Adrenal gland (tissue), 12 donors: ENCODE results near the gene STARD5. TPM values are rescaled to one million over a fixed set of nuclear protein-coding genes. Genes with fewer than 3 reads are reported as not detected.

ENCODE experiments used
- DNase-seq, 7 donors: peaks; one replicate each; pipeline ENCODE4 v3.0.0-alpha.2; 2019 to 2020
- H3K27ac ChIP-seq, 5 donors: fragments of 200-600 bp; sonication (generic) in 4 of 5; 1 replicate in 3 of 5; 2 replicates in 2 of 5; pipeline versions ENCODE4 v1.5.1 to v1.8.0; 2016 to 2020; ENCODE audit warnings: mild to moderate bottlenecking in 1 of 5
- H3K27me3 ChIP-seq: fragments of 200-600 bp; 2 replicates; pipeline ENCODE4 v1.8.0; 2021
- H3K36me3 ChIP-seq, 2 donors: fragments of 200-600 bp; replicated peaks in 1 of 2; 1 replicate in 1 of 2; 2 replicates in 1 of 2; pipeline versions ENCODE4 v1.5.1 to v1.8.0; 2018 to 2022
- H3K4me1 ChIP-seq, 2 donors: fragments of 200-600 bp; replicated peaks in 1 of 2; 1 replicate in 1 of 2; 2 replicates in 1 of 2; pipeline versions ENCODE4 v1.5.1 to v1.8.0; 2018 to 2021
- H3K4me3 ChIP-seq, 4 donors: fragments of 200-600 bp; sonication (generic) in 3 of 4; one replicate each; pipeline ENCODE4 v1.5.1; 2016 to 2018
- H3K9me3 ChIP-seq, 3 donors: fragments of 200-600 bp; sonication (generic) in 1 of 3; replicated peaks in 1 of 3; 1 replicate in 2 of 3; 2 replicates in 1 of 3; pipeline versions ENCODE4 v1.5.1 to v1.8.0; 2016 to 2021
- CTCF ChIP-seq, 6 experiments: fragments of 450-650 bp in 4 of 6; fragments of 200-600 bp in 2 of 6; sonication (generic) in 1 of 6; IDR thresholded peaks; 1 replicate in 5 of 6; 2 replicates in 1 of 6; pipeline versions ENCODE4 v1.5.1 to v1.8.0; 2016 to 2021; ENCODE audit warnings: antibody characterized with exemption in 6 of 6, mild to moderate bottlenecking in 2 of 6, moderate library complexity in 1 of 6
- POLR2A ChIP-seq, 2 donors: fragments of 450-650 bp; IDR thresholded peaks; one replicate each; pipeline ENCODE4 v1.6.1; 2017; ENCODE audit warnings: antibody characterized with exemption in 2 of 2, mild to moderate bottlenecking in 2 of 2, moderate library complexity in 1 of 2
- WGBS, 4 donors: extraction: QIAGEN DNeasy Blood & Tissue Kit in 2 of 4; methylation state at CpG; one replicate each; pipeline versions ENCODE4 v1.1.5 to v1.1.7; 2013 to 2017; 5-methylcytosine and 5-hydroxymethylcytosine counted together
- intact Hi-C, 2 donors: fragments of 100-400 bp; cut with DNase I; formaldehyde crosslinking; loops; one replicate each; pipeline versions ENCODE4 v1.14.1 to v1.15.0; 2022 to 2023
- polyA plus RNA-seq, 3 donors: library from polyadenylated mRNA; stranded (reverse); fragments of 200-250 nt in 2 of 3; fragments of 350-450 nt in 1 of 3; fragmentation: Illumina TruSeq in 1 of 3; extraction: RNeasy Lipid Tissue Mini Kit (QIAGEN cat#74804) in 1 of 3; gene quantifications; one replicate each; pipeline ENCODE4 v1.2.3, GENCODE V29; 2013 to 2014
- total RNA-seq, 9 donors: library from RNA; depleted of rRNA in 4 of 9; stranded (reverse); fragments of >200 nt in 4 of 9; fragments of 120-200 nt in 1 of 9; fragmentation: NEBNext Ultra II Directional in 1 of 9; extraction: Animal tissue kit (Norgen Biotek cat#: 25700) in 1 of 9; gene quantifications; one replicate each; pipeline versions ENCODE4 v1.1.0 to v1.2.4, GENCODE V29; 2013 to 2023
- donor health status: healthy with polysubstance abuse.
- donor health status: Bipolar disorder and iron deficiency.
- donor health status: DM: yes; HTN: yes; CAD: no.
- donor health status: DM: no; HTN: no; CAD: no.
- donor health status: DM: no; HTN: no; CAD: no.
- donor health status: DM: yes; HTN: yes; CAD: no.

The STARD5 gene
- total and polyA plus RNA-seq, 12 donors = 0.97 to 6.1 (median 3.5) TPM

- peaks cover 0 to 29% of the 10 kb centered on the region in 2 donors for H3K4me1 ChIP-seq
- H3K9me3 ChIP-seq = no peaks in the 10 kb centered on the region
- H3K27me3 ChIP-seq = peaks cover 3% of the 10 kb centered on the region
- H3K4me3 ChIP-seq = no peak overlapping the region
- H3K27ac ChIP-seq = no peak overlapping the region
- intact Hi-C loops = no loop called here
- DNase-seq = no peak
- H3K36me3 ChIP-seq = no peaks in the 10 kb centered on the region
- 68 to 78% (median 72%) methylated on average over 3 of the region's 3 CpGs for WGBS, 4 donors
- no peak for TF ChIP-seq CTCF (IDR thresholded peaks at IDR 0.05)
- TF ChIP-seq POLR2A (IDR thresholded peaks at IDR 0.05) = no peak
Measured at GRCh38 chr15:81299156-81299555, 24.8 kb downstream of the STARD5 start.

GRCh38 chr15:81298611-81299010 is 25.3 kb downstream of the STARD5 start:
- intact Hi-C loops = no loop called here
- DNase-seq = no peak
- H3K27ac ChIP-seq = no peak overlapping the region
- peaks cover 0 to 24% of the 10 kb centered on the region in 2 donors for H3K4me1 ChIP-seq
- 55 to 79% (median 73%) methylated on average over 6 of the region's 6 CpGs for WGBS, 4 donors
- no peaks in the 10 kb centered on the region for H3K9me3 ChIP-seq
- peaks cover 3% of the 10 kb centered on the region for H3K27me3 ChIP-seq
- no peak for TF ChIP-seq CTCF (IDR thresholded peaks at IDR 0.05)
- no peak for TF ChIP-seq POLR2A (IDR thresholded peaks at IDR 0.05)
- no peak overlapping the region for H3K4me3 ChIP-seq
- H3K36me3 ChIP-seq = no peaks in the 10 kb centered on the region

GRCh38 chr15:81297603-81298575 is 26.1 kb downstream of the STARD5 start:
- intact Hi-C loops = no loop called here
- H3K9me3 ChIP-seq = no peaks in the 10 kb centered on the region
- peak overlapping the region in 2 of 5 donors; percentile 71 to 76 for H3K27ac ChIP-seq
- H3K4me1 ChIP-seq = peaks cover 0 to 18% of the 10 kb centered on the region in 2 donors
- peak overlapping the region in 1 of 4 donors; percentile 35 for H3K4me3 ChIP-seq
- 53 to 79% (median 69%) methylated on average over 4 of the region's 4 CpGs for WGBS, 4 donors
- DNase-seq = no peak
- TF ChIP-seq POLR2A (IDR thresholded peaks at IDR 0.05) = no peak
- no peak for TF ChIP-seq CTCF (IDR thresholded peaks at IDR 0.05)
- H3K27me3 ChIP-seq = peaks cover 3% of the 10 kb centered on the region
- no peaks in the 10 kb centered on the region for H3K36me3 ChIP-seq

GRCh38 chr15:81297147-81297572 is 26.8 kb downstream of the STARD5 start:
- Histone ChIP-seq H3K27ac (peak overlapping the region in 2 of 5 donors; percentile 71 to 76), H3K4me3 (peak overlapping the region in 1 of 4 donors; percentile 35), H3K27me3 (peaks cover 3% of the 10 kb centered on the region), H3K9me3 (no peaks in the 10 kb centered on the region), H3K36me3 (no peaks in the 10 kb centered on the region), H3K4me1 (peaks cover 0 to 18% of the 10 kb centered on the region in 2 donors)
- intact Hi-C loops = no loop called here
- no peak for TF ChIP-seq CTCF (IDR thresholded peaks at IDR 0.05)
- DNase-seq = no peak
- 44 to 55% (median 49%) methylated on average over 3 of the region's 3 CpGs for WGBS, 4 donors
